IMR-90 (cell line): Measurements from ENCODE around the gene TMOD2. TPM values are rescaled to one million over a fixed set of nuclear protein-coding genes. Genes with fewer than 3 reads are reported as not detected.

Source experiments
- ATAC-seq: fragments of 200-7000 bp; cut with Tn5 transposase; 2 replicates; pipeline ENCODE4 v1.9.1; 2020; ENCODE audit warnings: low read depth, mild to moderate bottlenecking, moderate library complexity
- BruUV-seq: library from RNA; stranded (reverse); fragments of 400-500 nt; replicated peaks from 2 replicates; lab custom pipeline; 2021; lab: Mats Ljungman, UMichigan
- CTCF ChIA-PET: fragments of 300-600 bp; formaldehyde crosslinking; extraction: SDS; loops from one replicate; lab custom pipeline; 2021; ENCODE audit warnings: antibody characterized with exemption; lab: Yijun Ruan, JAX
- POLR2A ChIA-PET: fragments of 300-600 bp; sonication (Branson Sonifier 250); formaldehyde crosslinking; loops from one replicate; lab custom pipeline; 2022; ENCODE audit warnings: antibody characterized with exemption; ENCODE audit not compliant: unreplicated experiment; lab: Charles Lee
- DNase-seq: peaks from one replicate; pipeline ENCODE4 v3.0.0; 2013
- H2AFZ ChIP-seq: replicated peaks from 2 replicates; pipeline ENCODE3; 2013; ENCODE audit warnings: low read length, mild to moderate bottlenecking; ENCODE audit not compliant: poor library complexity
- H2AK5ac ChIP-seq: 2 replicates; pipeline ENCODE4 v1.6.1; 2013; ENCODE audit warnings: low read depth, low read length, inconsistent platforms
- H2AK9ac ChIP-seq: replicated peaks from 2 replicates; pipeline ENCODE3; 2013; ENCODE audit warnings: mild to moderate bottlenecking, low read depth, low read length, moderate library complexity; ENCODE audit not compliant: poor library complexity
- H2BK120ac ChIP-seq: 2 replicates; pipeline ENCODE4 v1.6.1; 2013; ENCODE audit warnings: low read depth, low read length, inconsistent platforms
- H2BK15ac ChIP-seq: 3 replicates; pipeline ENCODE4 v1.6.1; 2013; ENCODE audit warnings: low read depth, low read length, inconsistent platforms
- H2BK20ac ChIP-seq: 2 replicates; pipeline ENCODE4 v1.6.1; 2013; ENCODE audit warnings: low read depth, mild to moderate bottlenecking, inconsistent platforms, low read length, moderate library complexity
- H2BK5ac ChIP-seq: 2 replicates; pipeline ENCODE4 v1.6.1; 2013; ENCODE audit warnings: mild to moderate bottlenecking, low read depth, low read length, inconsistent platforms; ENCODE audit not compliant: poor library complexity, severe bottlenecking
- H3K14ac ChIP-seq: replicated peaks from 2 replicates; pipeline ENCODE4 v1.6.1; 2013; ENCODE audit warnings: low read depth, low read length, inconsistent platforms
- H3K18ac ChIP-seq: 2 replicates; pipeline ENCODE4 v1.6.1; 2013; ENCODE audit warnings: low read depth, low read length, control low read depth
- H3K23ac ChIP-seq: 2 replicates; pipeline ENCODE4 v1.6.1; 2013; ENCODE audit warnings: low read depth, low read length, inconsistent platforms
- H3K27ac ChIP-seq: 2 replicates; pipeline ENCODE4 v1.5.1; 2013; ENCODE audit warnings: mild to moderate bottlenecking, control low read depth, low read length; ENCODE audit not compliant: insufficient read depth
- H3K27me3 ChIP-seq: 2 replicates; pipeline ENCODE4 v1.6.1; 2013; ENCODE audit warnings: low read length; ENCODE audit not compliant: control insufficient read depth, insufficient read depth
- H3K36me3 ChIP-seq: 2 replicates; pipeline ENCODE4 v1.6.1; 2013; ENCODE audit warnings: low read length, mixed read lengths; ENCODE audit not compliant: control insufficient read depth, insufficient read depth
- H3K4ac ChIP-seq: 2 replicates; pipeline ENCODE4 v1.6.1; 2013; ENCODE audit warnings: low read depth, low read length, inconsistent platforms
- H3K4me1 ChIP-seq: 2 replicates; pipeline ENCODE4 v1.6.1; 2013; ENCODE audit warnings: low read length, mixed read lengths; ENCODE audit not compliant: control insufficient read depth, insufficient read depth
- H3K4me2 ChIP-seq: 2 replicates; pipeline ENCODE4 v1.6.1; 2013; ENCODE audit warnings: low read depth, mild to moderate bottlenecking, control low read depth, low read length, moderate library complexity
- H3K4me3 ChIP-seq: 2 replicates; pipeline ENCODE4 v1.5.1; 2013; ENCODE audit warnings: low read depth, mild to moderate bottlenecking, control low read depth, low read length, moderate library complexity; ENCODE audit not compliant: insufficient read depth
- H3K56ac ChIP-seq: 2 replicates; pipeline ENCODE4 v1.6.1; 2013; ENCODE audit warnings: low read length, inconsistent platforms; ENCODE audit not compliant: insufficient read depth; ENCODE audit errors: extremely low read depth
- H3K79me1 ChIP-seq, 2 experiments: 2 replicates each; pipeline ENCODE4 v1.6.1; 2013; ENCODE audit warnings: low read length in 2 of 2, inconsistent platforms in 1 of 2, low read depth in 1 of 2
- H3K9ac ChIP-seq: 2 replicates; pipeline ENCODE4 v1.6.1; 2013; ENCODE audit warnings: low read depth, low read length, control low read depth
- H3K9me1 ChIP-seq: 2 replicates; pipeline ENCODE4 v1.6.1; 2013; ENCODE audit warnings: low read length, inconsistent platforms; ENCODE audit not compliant: insufficient read depth
- H3K9me3 ChIP-seq: 2 replicates; pipeline ENCODE4 v1.6.1; 2013; ENCODE audit warnings: low read length; ENCODE audit not compliant: control insufficient read depth, insufficient read depth
- H4K20me1 ChIP-seq: 2 replicates; pipeline ENCODE4 v1.6.1; 2013; ENCODE audit warnings: low read length, inconsistent platforms; ENCODE audit not compliant: insufficient read depth
- H4K5ac ChIP-seq: 2 replicates; pipeline ENCODE4 v1.6.1; 2013; ENCODE audit warnings: mild to moderate bottlenecking, low read depth, low read length, control low read depth
- H4K8ac ChIP-seq, 2 experiments: 2 replicates each; pipeline ENCODE4 v1.6.1; 2013; ENCODE audit warnings: low read depth in 2 of 2, low read length in 2 of 2, control low read depth in 1 of 2, inconsistent platforms in 1 of 2
- H4K91ac ChIP-seq: 2 replicates; pipeline ENCODE4 v1.6.1; 2013; ENCODE audit warnings: low read depth, low read length, inconsistent platforms; ENCODE audit not compliant: insufficient read depth
- BHLHE40 ChIP-seq: fragments of 150-350 bp; IDR thresholded peaks from 2 replicates; pipeline ENCODE4 v1.6.1; 2016; ENCODE audit warnings: mild to moderate bottlenecking, low read depth, low read length
- CEBPB ChIP-seq: IDR thresholded peaks from 2 replicates; pipeline ENCODE4 v1.6.1; 2012; ENCODE audit warnings: low read depth, low read length, improper control_type of control experiment
- CHD1 ChIP-seq: IDR thresholded peaks from 2 replicates; pipeline ENCODE4 v1.6.1; 2012; ENCODE audit warnings: low read depth, low read length, improper control_type of control experiment
- FOS ChIP-seq: fragments of 150-350 bp; IDR thresholded peaks from 2 replicates; pipeline ENCODE4 v1.6.1; 2016; ENCODE audit warnings: low read depth, low read length
- MAFK ChIP-seq: IDR thresholded peaks from 2 replicates; pipeline ENCODE4 v1.6.1; 2012; ENCODE audit warnings: low read depth, low read length, improper control_type of control experiment
- MAZ ChIP-seq: IDR thresholded peaks from 2 replicates; pipeline ENCODE4 v1.6.1; 2012; ENCODE audit warnings: low read depth, mild to moderate bottlenecking, low read length, improper control_type of control experiment, moderate library complexity, borderline replicate concordance
- MXI1 ChIP-seq: IDR thresholded peaks from 2 replicates; pipeline ENCODE4 v1.6.1; 2012; ENCODE audit warnings: low read depth, mild to moderate bottlenecking, low read length, moderate library complexity, borderline replicate concordance
- NFE2L2 ChIP-seq: fragments of 150-350 bp; IDR thresholded peaks from 2 replicates; pipeline ENCODE4 v1.6.1; 2016; ENCODE audit warnings: low read depth, mild to moderate bottlenecking, low read length
- POLR2A ChIP-seq: IDR thresholded peaks from 2 replicates; pipeline ENCODE4 v1.6.1; 2012; ENCODE audit warnings: mild to moderate bottlenecking, low read depth, low read length
- RAD21 ChIP-seq: IDR thresholded peaks from 2 replicates; pipeline ENCODE4 v1.6.1; 2012; ENCODE audit warnings: low read length, improper control_type of control experiment
- RCOR1 ChIP-seq: IDR thresholded peaks from 2 replicates; pipeline ENCODE4 v1.6.1; 2012; ENCODE audit warnings: mild to moderate bottlenecking, low read length, improper control_type of control experiment; ENCODE audit not compliant: insufficient replicate concordance
- RFX5 ChIP-seq: IDR thresholded peaks from 2 replicates; pipeline ENCODE4 v1.8.0; 2012; ENCODE audit warnings: low read depth, mild to moderate bottlenecking, low read length, moderate library complexity
- SMC3 ChIP-seq: fragments of 150-350 bp; IDR thresholded peaks from 2 replicates; pipeline ENCODE4 v1.6.1; 2016; ENCODE audit warnings: low read depth, mild to moderate bottlenecking, antibody characterized with exemption, low read length, moderate library complexity
- WGBS, 2 experiments: methylation state at CpG; one replicate each; pipeline versions ENCODE4 v1.1.5 to v1.1.7; 2013; ENCODE audit warnings: missing lambda C conversion rate in 2 of 2; ENCODE audit not compliant: insufficient read length in 1 of 2; ENCODE audit errors: extremely low coverage in 2 of 2; 5-methylcytosine and 5-hydroxymethylcytosine counted together
- dilution Hi-C: fragments of 300-500 bp; cut with HindIII; formaldehyde crosslinking; loops from one replicate; pipeline ENCODE4 v1.14.3; 2018; ENCODE audit warnings: low sequenced_read_pairs; ENCODE audit not compliant: unreplicated experiment
- in situ Hi-C: fragments of 300-500 bp; cut with MboI; formaldehyde crosslinking; loops from 3 replicates; pipeline ENCODE4 v1.14.3; 2019; ENCODE audit warnings: low sequenced_read_pairs, inconsistent platforms, mixed read lengths
- intact Hi-C: fragments of 100-400 bp; cut with micrococcal nuclease; formaldehyde crosslinking; loops from 2 replicates; pipeline ENCODE4 v1.10.0; 2022
- polyA plus RNA-seq, 3 experiments: library from polyadenylated mRNA; depleted of rRNA; stranded (reverse); fragments of >200 nt; gene quantifications; 2 replicates each; pipeline ENCODE4 v1.2.3, GENCODE V29; 2012; ENCODE audit warnings: low replicate concordance in 1 of 3
- total RNA-seq: library from RNA; depleted of rRNA; stranded (reverse); fragments of >200 nt; gene quantifications from 2 replicates; pipeline ENCODE4 v1.2.3, GENCODE V29; 2012
- TF ChIP-seq, protein P1 (sequence below): conservative IDR thresholded peaks from 2 replicates; pipeline ENCODE4 v1.5.1; 2012; ENCODE audit warnings: mild to moderate bottlenecking, low read depth, low read length, improper control_type of control experiment
- TF ChIP-seq, protein P2 (sequence below): fragments of 150-350 bp; IDR thresholded peaks from 2 replicates; pipeline ENCODE4 v1.6.1; 2017; ENCODE audit warnings: mild to moderate bottlenecking, antibody characterized with exemption, low read length, low read depth
- TF ChIP-seq, protein P3 (sequence below): fragments of 150-350 bp; IDR thresholded peaks from 2 replicates; pipeline ENCODE4 v1.6.1; 2016; ENCODE audit warnings: low read depth, mild to moderate bottlenecking, low read length, moderate library complexity, borderline replicate concordance

TMOD2 gene
- total and polyA plus RNA-seq, 2 of the 4 experiments (the other 2 are of a cell fraction) = 2.8 to 5.4 TPM

DNA sequence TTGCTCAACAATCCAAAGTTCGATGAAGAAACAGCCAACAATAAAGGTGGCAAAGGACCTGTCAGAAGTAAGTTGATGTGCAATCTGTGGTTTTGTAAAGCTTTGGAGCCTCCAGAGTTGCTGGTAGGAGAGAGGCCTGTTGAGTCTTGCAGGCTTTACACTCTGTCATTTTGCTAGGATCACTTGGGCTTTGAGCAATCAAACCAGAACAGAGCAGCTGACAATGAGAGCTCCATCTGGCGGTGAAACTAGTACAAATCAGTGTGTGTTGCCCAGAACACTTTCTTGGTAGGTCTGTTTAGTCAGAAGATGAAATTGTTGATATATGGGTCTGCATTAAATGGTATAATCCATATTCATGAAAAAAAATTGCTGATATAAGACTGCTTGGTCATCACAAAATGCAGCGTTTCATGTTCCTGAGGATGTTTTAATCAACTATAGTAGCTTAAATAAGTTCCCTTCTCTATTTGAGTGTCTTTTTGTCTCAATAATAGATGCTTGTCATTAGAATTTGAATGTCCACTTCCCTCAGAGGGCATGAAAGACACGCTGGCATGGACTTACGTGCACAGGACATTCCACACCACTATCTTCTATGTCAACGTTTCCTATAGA lies 25.7 kb downstream of the TMOD2 start:
- H4K91ac ChIP-seq = no peak overlapping the region
- peak; percentile 77 for DNase-seq
- no peak overlapping the region for H2AFZ ChIP-seq
- H3K9ac ChIP-seq = no peak overlapping the region
- H3K9me1 ChIP-seq = no peaks in the 10 kb centered on the region; the same call in 1 of the 2 replicates
- H3K9me3 ChIP-seq = no peaks in the 10 kb centered on the region
- H2BK5ac ChIP-seq = no peak overlapping the region
- no peak overlapping the region for H4K5ac ChIP-seq
- intact Hi-C loops (loop anchor here (1.0 to 5.0 kb wide), 2 partner anchors 127 to 240 kb away; no protein-coding TSS in a partner anchor), dilution Hi-C loops (no loop called here), in situ Hi-C loops (no loop called here)
- no peak overlapping the region for H3K4me2 ChIP-seq
- H3K56ac ChIP-seq = no peak overlapping the region
- no peak overlapping the region for H3K23ac ChIP-seq
- H3K14ac ChIP-seq = no peak overlapping the region
- no peaks in the 10 kb centered on the region for H4K20me1 ChIP-seq
- no peaks in the 10 kb centered on the region for H3K27me3 ChIP-seq
- TF ChIP-seq RCOR1 = no peak
- peak; percentile 33; the same call in 1 of the 2 replicates for TF ChIP-seq MAFK
- no peak for TF ChIP-seq MXI1
- TF ChIP-seq NFE2L2 = no peak
- TF ChIP-seq POLR2A = no peak
- no peak for TF ChIP-seq BHLHE40
- TF ChIP-seq, protein P1, sequence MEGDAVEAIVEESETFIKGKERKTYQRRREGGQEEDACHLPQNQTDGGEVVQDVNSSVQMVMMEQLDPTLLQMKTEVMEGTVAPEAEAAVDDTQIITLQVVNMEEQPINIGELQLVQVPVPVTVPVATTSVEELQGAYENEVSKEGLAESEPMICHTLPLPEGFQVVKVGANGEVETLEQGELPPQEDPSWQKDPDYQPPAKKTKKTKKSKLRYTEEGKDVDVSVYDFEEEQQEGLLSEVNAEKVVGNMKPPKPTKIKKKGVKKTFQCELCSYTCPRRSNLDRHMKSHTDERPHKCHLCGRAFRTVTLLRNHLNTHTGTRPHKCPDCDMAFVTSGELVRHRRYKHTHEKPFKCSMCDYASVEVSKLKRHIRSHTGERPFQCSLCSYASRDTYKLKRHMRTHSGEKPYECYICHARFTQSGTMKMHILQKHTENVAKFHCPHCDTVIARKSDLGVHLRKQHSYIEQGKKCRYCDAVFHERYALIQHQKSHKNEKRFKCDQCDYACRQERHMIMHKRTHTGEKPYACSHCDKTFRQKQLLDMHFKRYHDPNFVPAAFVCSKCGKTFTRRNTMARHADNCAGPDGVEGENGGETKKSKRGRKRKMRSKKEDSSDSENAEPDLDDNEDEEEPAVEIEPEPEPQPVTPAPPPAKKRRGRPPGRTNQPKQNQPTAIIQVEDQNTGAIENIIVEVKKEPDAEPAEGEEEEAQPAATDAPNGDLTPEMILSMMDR = peak; percentile 72
- TF ChIP-seq, protein P2, sequence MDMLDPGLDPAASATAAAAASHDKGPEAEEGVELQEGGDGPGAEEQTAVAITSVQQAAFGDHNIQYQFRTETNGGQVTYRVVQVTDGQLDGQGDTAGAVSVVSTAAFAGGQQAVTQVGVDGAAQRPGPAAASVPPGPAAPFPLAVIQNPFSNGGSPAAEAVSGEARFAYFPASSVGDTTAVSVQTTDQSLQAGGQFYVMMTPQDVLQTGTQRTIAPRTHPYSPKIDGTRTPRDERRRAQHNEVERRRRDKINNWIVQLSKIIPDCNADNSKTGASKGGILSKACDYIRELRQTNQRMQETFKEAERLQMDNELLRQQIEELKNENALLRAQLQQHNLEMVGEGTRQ = no peak
- TF ChIP-seq CHD1 = no peak
- TF ChIP-seq SMC3 = peak; percentile 92
- TF ChIP-seq RFX5 = no peak
- TF ChIP-seq FOS = no peak
- peak; percentile 71 for TF ChIP-seq RAD21
- TF ChIP-seq CEBPB = peak; percentile 70
- TF ChIP-seq, protein P3, sequence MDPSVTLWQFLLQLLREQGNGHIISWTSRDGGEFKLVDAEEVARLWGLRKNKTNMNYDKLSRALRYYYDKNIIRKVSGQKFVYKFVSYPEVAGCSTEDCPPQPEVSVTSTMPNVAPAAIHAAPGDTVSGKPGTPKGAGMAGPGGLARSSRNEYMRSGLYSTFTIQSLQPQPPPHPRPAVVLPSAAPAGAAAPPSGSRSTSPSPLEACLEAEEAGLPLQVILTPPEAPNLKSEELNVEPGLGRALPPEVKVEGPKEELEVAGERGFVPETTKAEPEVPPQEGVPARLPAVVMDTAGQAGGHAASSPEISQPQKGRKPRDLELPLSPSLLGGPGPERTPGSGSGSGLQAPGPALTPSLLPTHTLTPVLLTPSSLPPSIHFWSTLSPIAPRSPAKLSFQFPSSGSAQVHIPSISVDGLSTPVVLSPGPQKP = no peak
- TF ChIP-seq MAZ = no peak
- H2BK120ac ChIP-seq = no peak overlapping the region
- no peak overlapping the region for H2AK5ac ChIP-seq
- H4K8ac ChIP-seq = no peak overlapping the region
- no peak overlapping the region for H3K27ac ChIP-seq
- H3K4me3 ChIP-seq = no peak overlapping the region
- POLR2A ChIA-PET = no interaction called here
- H3K4me1 ChIP-seq = no peaks in the 10 kb centered on the region
- no peak overlapping the region for H2BK20ac ChIP-seq
- CTCF ChIA-PET = interaction anchor here (0.6 to 5.4 kb wide), 25 partner anchors 9 to 240 kb away, joined by 3 to 72 read pairs (median 4); partner anchors contain the start of gene LYSMD2
- WGBS, 2 experiments = no CpG with 5 or more reads among the region's 6 CpGs
- ATAC-seq = peak; percentile 87
- H3K4ac ChIP-seq = no peak overlapping the region
- no peak overlapping the region for H2AK9ac ChIP-seq
- H3K36me3 ChIP-seq = peaks cover 8% of the 10 kb centered on the region; the same call in 1 of the 2 replicates
- no peak overlapping the region for H3K18ac ChIP-seq
- no peaks in the 10 kb centered on the region for H3K79me1 ChIP-seq
- BruUV-seq = no TSS peak
- no peak overlapping the region for H2BK15ac ChIP-seq
